SK-N-DZ (cell line): ENCODE data around the gene ARPC4.

ENCODE experiments used
- DNase-seq: peaks from one replicate; pipeline ENCODE4 v3.0.0-alpha.2; 2015; ENCODE audit warnings: low spot score

Gene ARPC4

DNA sequence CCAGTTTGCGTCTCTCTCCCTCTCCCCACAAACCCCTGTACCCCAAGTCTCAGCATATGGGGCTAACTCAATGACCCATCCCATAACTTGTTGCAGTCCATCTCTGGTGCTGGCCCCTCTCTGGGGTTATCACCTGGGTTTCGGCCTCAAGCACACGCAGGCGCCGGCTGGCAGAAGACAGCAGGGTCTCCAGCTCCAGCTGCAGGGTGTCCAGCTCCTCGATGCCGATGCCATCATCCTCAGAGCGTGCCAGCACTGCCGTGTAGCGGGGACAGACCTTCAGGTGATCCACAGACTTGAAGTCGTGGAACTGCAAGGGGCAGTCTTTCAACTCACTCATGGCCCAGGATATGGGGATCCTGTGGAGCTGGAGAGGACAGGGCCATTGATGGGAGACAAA, 1.8 kb upstream of the ARPC4 start:
- DNase-seq = no peak

GRCh38 chr3:9791790-9792404, 985 bp upstream of the ARPC4 start:
- DNase-seq = no peak

- DNase-seq = peak; percentile 67
Measured at GRCh38 chr3:9793161-9793781, 389 bp downstream of the ARPC4 start.

GRCh38 chr3:9794400-9794799, 1.5 kb downstream of the ARPC4 start:
- no peak for DNase-seq

GRCh38 chr3:9795207-9795606, 2.3 kb downstream of the ARPC4 start:
- DNase-seq = no peak

GRCh38 chr3:9797196-9797945, 4.5 kb downstream of the ARPC4 start:
- DNase-seq = no peak

DNA sequence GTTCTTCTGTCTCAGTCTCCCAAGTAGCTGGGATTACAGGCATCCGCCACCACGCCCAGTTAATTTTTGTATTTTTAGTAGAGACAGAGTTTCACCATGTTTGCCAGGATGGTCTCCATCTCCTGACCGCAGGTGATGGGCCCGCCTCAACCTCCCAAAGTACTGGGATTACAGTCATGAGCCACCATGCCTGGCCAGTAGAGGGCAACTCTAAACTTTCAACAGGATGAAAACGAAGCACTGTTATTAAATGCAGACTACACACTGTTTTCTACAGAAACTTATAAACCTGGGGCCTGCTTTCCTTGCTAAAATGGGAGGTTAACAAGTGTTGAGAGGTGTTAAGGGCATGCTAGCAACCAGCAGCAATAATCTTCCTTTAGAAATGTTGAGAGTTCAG, 7.6 kb downstream of the ARPC4 start:
- no peak for DNase-seq

- DNase-seq = no peak
Measured at GRCh38 chr3:9803494-9803893, 10.6 kb downstream of the ARPC4 start.

- no peak for DNase-seq
Measured at GRCh38 chr3:9804996-9805395, 12.1 kb downstream of the ARPC4 start.

- DNase-seq = no peak
Measured at GRCh38 chr3:9806137-9806536, 13.3 kb downstream of the ARPC4 start.

- no peak for DNase-seq
Measured at GRCh38 chr3:9806688-9807589, 14.1 kb downstream of the ARPC4 start.

- no peak for DNase-seq
Measured at GRCh38 chr3:9807981-9808344, 15.1 kb downstream of the ARPC4 start.

DNA sequence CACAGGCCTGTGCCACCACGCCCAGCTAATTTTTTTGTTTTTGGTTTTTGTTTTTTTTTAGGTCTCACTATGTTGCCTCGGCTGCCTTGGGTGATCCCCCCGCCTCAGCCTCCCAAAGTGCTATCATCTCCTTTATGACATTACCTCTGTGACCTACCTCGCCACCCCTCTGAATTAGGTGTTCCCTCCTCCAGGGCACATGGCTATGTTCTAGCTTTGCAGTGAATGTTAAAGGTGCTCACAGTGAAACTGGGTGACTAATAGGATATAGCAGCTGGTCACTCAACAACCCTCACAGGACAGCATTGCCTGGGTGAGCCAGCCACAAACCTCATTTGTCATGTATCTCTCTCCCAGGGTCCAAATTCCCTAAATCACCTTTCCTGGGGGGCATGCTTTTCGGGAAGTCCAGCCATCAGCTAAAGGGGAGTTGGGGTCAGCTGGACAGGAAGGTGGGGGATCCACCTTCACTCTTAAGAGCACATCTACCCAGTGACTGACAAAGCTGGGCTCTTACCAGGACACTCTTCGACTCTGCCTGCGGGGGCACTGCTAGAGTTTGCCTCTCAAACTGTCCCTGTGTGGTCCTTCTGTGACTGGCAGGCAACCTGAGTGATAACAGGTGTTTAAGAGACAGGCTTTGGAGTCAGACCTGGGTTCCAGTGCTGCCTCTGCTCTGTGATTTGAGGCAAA, 15.6 kb downstream of the ARPC4 start:
- peak; percentile 69 for DNase-seq

GRCh38 chr3:9809239-9809614, 16.3 kb downstream of the ARPC4 start:
- peak; percentile 35 for DNase-seq

GRCh38 chr3:9809615-9810432, 16.9 kb downstream of the ARPC4 start, which contains the start of gene TTLL3:
TTLL3 (plus strand) TSS chr3:9810262; CDS start chr3:9810662, 400 bp downstream.
- peak; percentile 82 for DNase-seq

DNA sequence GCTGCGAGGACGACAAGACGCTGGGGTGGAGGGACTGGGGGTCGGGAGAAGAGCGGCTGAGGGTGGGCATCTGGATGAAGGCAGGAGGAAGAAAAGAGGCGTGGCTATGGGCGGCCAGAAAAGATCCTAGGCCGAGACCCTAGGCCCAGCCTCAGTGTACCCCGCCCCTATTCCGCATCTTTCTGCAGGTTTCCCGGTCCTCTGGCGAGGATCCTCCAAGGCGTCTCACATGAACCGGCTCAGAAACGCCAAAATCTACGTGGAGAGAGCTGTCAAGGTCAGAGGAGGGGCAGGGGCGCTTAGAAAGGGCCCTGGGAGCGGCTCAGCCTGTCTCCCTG, 17.5 kb downstream of the ARPC4 start:
- DNase-seq = peak; percentile 76

DNA sequence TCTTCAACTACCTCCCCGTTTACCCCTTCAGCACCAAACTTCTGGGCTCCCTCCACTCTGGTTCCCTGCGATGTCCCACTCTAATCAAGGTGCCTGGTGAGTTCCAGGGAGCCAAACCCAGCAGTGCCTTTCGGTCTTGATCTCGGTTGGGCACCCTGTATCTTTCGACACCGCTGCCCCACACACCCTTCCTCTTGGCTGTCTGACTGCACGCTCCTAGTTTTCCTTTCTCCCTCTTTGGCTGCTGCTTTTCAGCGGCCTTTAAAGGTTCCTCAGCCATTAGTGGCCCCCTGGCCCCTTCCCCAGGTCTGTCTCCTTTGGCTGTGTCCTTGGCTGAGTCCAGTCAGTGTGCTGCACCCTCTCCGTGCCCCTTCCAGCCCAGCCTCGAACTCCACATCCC, 18.0 kb downstream of the ARPC4 start:
- no peak for DNase-seq

DNA sequence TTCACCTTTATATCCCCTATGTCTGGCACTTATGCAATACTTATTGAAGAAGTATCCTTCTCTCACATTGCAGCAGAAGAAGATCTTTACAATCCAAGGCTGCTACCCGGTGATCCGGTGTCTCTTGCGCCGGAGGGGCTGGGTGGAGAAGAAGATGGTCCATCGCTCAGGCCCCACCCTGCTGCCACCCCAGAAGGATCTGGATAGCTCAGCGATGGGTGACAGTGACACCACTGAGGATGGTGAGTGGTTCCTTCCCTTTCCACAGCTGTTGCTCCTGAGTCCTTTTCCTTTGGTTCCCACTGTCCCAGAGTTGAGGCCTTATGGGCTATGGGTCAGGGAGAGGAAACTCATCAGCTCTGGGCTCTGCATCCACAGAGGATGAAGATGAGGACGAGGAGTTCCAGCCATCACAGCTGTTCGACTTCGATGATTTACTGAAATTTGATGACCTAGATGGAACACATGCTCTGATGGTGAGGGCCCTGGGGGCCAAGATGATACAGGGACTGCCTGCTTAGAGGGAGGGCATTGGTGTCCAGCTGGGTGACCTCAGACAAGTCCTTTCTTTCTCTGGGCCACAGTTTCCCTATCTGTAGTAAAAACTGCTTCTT, 20.1 kb downstream of the ARPC4 start:
- no peak for DNase-seq

DNA sequence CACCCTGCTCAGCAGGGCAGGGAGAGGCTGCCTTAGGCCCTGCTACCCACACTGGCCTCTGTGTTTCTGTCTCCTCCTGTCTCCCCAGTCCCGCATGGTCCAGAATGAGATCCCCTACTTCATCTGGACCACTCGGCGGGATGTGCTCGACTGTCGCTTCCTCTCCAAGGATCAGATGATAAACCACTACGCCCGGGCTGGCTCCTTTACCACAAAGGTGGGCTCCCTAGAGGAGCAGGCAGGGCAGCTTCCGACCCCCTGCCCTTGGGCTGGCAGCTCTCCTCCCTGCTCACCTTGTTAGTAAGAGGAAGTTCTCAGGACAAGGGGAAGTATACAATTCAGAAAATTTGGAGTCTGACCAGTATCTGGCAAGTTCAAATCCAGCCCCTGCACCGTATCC, 23.1 kb downstream of the ARPC4 start:
- DNase-seq = no peak

DNA sequence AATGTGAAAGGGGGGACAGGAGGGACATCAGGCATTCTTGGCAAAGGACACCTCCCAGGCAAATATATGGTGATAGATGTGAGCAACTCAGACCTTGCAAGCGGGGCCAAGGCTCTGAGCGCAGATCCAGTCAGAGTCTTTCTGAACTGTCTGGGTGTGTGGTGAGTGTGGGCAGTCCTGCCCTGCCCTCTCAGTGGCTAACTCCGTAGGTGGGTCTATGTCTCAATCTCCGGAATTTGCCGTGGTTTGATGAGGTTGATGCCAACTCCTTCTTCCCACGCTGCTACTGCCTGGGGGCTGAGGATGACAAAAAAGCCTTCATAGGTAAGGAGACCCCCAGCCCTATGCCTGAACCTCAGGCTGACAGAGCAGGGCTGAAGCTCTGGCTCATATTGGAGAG, 24.6 kb downstream of the ARPC4 start:
- DNase-seq = no peak
